ENCODE results near the gene SRGAP3. TPM values are rescaled to one million over a fixed set of nuclear protein-coding genes. Genes with fewer than 3 reads are reported as not detected.

Gene SRGAP3
- total RNA-seq, 2 experiments from 2014 or later: 2.2 to 3.5 TPM

DNA sequence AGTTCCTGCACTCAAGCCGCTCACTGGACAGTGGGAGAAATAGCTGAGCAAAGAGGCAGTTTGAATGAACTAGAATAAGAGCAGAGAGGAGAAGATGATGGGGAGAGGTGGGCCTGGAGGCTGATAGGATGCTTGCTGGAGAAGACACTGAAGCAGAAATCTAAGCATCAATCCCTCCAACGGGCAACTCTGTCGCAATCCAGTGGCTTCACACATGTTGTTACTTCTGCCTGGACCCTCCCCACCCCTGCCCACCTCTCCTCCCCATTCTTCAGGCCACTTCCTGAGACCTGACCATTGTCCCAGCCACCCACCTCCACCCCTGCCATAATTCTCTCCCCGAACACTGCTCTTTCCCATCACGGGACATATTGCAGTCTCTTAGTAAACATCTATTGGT, 76.0 kb downstream of the SRGAP3 start:
- POLR2A ChIA-PET: no interaction called here
- no peaks in the 10 kb centered on the region for H3K27me3 Mint-ChIP-seq
- no peak overlapping the region for H3K4me3 Mint-ChIP-seq
- no peak overlapping the region for H3K27ac Mint-ChIP-seq
- no peaks in the 10 kb centered on the region for H3K36me3 Mint-ChIP-seq
- intact Hi-C loops (cut with micrococcal nuclease): no loop called here
- CTCF ChIA-PET: no interaction called here
- no peak for DNase-seq
- H3K4me1 Mint-ChIP-seq (ENCODE audit: low read depth): no peaks in the 10 kb centered on the region
- no peaks in the 10 kb centered on the region for H3K9me3 Mint-ChIP-seq

GRCh38 chr3:9172851-9173321, 76.6 kb downstream of the SRGAP3 start:
- no peaks in the 10 kb centered on the region for H3K9me3 Mint-ChIP-seq
- ChIA-PET CTCF (no interaction called here), POLR2A (no interaction called here)
- H3K4me1 Mint-ChIP-seq (ENCODE audit: low read depth): no peaks in the 10 kb centered on the region
- H3K4me3 Mint-ChIP-seq: no peak overlapping the region
- H3K27ac Mint-ChIP-seq: no peak overlapping the region
- H3K36me3 Mint-ChIP-seq: no peaks in the 10 kb centered on the region
- intact Hi-C loops (cut with micrococcal nuclease): no loop called here
- no peak for DNase-seq
- no peaks in the 10 kb centered on the region for H3K27me3 Mint-ChIP-seq

GRCh38 chr3:9170851-9171160, 78.6 kb downstream of the SRGAP3 start:
- no peaks in the 10 kb centered on the region for H3K9me3 Mint-ChIP-seq
- POLR2A ChIA-PET: no interaction called here
- no peak overlapping the region for H3K27ac Mint-ChIP-seq
- intact Hi-C loops (cut with micrococcal nuclease): no loop called here
- no peaks in the 10 kb centered on the region for H3K36me3 Mint-ChIP-seq
- no peak for DNase-seq
- CTCF ChIA-PET: no interaction called here
- H3K4me3 Mint-ChIP-seq: no peak overlapping the region
- H3K27me3 Mint-ChIP-seq: no peaks in the 10 kb centered on the region
- H3K4me1 Mint-ChIP-seq (ENCODE audit: low read depth): no peaks in the 10 kb centered on the region

GRCh38 chr3:9169956-9170850, 79.2 kb downstream of the SRGAP3 start:
- Mint-ChIP-seq H3K27me3 (no peaks in the 10 kb centered on the region), H3K36me3 (no peaks in the 10 kb centered on the region), H3K4me1 (ENCODE audit: low read depth) (no peaks in the 10 kb centered on the region), H3K4me3 (peak overlapping the region; percentile 4), H3K27ac (no peak overlapping the region), H3K9me3 (no peaks in the 10 kb centered on the region)
- ChIA-PET POLR2A (no interaction called here), CTCF (no interaction called here)
- DNase-seq: peak; percentile 39
- intact Hi-C loops (cut with micrococcal nuclease): loop anchor here (2.0 kb wide), 1 partner anchor 133 kb away; no protein-coding TSS in a partner anchor

GRCh38 chr3:9169326-9169725, 80.1 kb downstream of the SRGAP3 start:
- intact Hi-C loops (cut with micrococcal nuclease): loop anchor here (2.0 kb wide), 1 partner anchor 133 kb away; no protein-coding TSS in a partner anchor
- H3K4me3 Mint-ChIP-seq: no peak overlapping the region

GRCh38 chr3:9168241-9168741, 81.2 kb downstream of the SRGAP3 start:
- no peaks in the 10 kb centered on the region for H3K9me3 Mint-ChIP-seq
- H3K27ac Mint-ChIP-seq: no peak overlapping the region
- H3K36me3 Mint-ChIP-seq: no peaks in the 10 kb centered on the region
- intact Hi-C loops (cut with micrococcal nuclease): loop anchor here (1.0 to 2.0 kb wide), 3 partner anchors 43 to 135 kb away; partner anchors contain the start of gene SRGAP3
- CTCF ChIA-PET: interaction anchor here (1.0 kb wide), 1 partner anchor 134 kb away, joined by 5 read pairs; no protein-coding TSS in a partner anchor
- POLR2A ChIA-PET: interaction anchor here (1.0 kb wide), 1 partner anchor 195 kb away, joined by 4 read pairs; the partner anchor contains the start of gene THUMPD3
- DNase-seq: peak; percentile 82
- H3K27me3 Mint-ChIP-seq: no peaks in the 10 kb centered on the region
- H3K4me1 Mint-ChIP-seq (ENCODE audit: low read depth): no peaks in the 10 kb centered on the region
- no peak overlapping the region for H3K4me3 Mint-ChIP-seq

More at GRCh38 chr3:9169326-9169725, 80.1 kb downstream of the SRGAP3 start:
- H3K27ac Mint-ChIP-seq: no peak overlapping the region
- no peaks in the 10 kb centered on the region for H3K9me3 Mint-ChIP-seq
- POLR2A ChIA-PET: interaction anchor here (1.0 kb wide), 1 partner anchor 194 kb away, joined by 4 read pairs; the partner anchor contains the start of gene THUMPD3
- DNase-seq: no peak
- H3K36me3 Mint-ChIP-seq: no peaks in the 10 kb centered on the region
- H3K27me3 Mint-ChIP-seq: no peaks in the 10 kb centered on the region
- H3K4me1 Mint-ChIP-seq (ENCODE audit: low read depth): no peaks in the 10 kb centered on the region
- CTCF ChIA-PET: no interaction called here

DNA sequence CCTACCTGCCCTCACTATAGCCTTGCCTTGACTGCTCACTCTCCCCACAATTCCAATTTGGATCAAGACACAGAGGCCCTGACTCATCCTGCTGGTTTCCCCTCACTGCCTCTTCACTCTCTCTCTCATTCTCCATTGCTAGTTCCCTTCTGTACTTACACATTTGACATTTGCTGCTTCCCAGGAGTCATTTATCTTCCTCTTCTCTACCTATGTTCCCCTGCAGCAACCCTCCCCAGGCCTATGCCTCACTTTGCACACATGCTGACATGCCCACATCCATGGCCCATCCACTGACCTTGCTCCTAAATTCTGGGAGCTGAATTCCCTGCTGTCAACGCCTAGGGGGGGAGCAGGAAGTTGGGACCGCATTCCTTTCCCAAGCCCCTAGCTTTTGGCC, 82.2 kb downstream of the SRGAP3 start:
- no peaks in the 10 kb centered on the region for H3K4me1 Mint-ChIP-seq (ENCODE audit: low read depth)
- DNase-seq: no peak
- ChIA-PET CTCF (interaction anchor here (1.0 kb wide), 1 partner anchor 135 kb away, joined by 5 read pairs; no protein-coding TSS in a partner anchor), POLR2A (no interaction called here)
- no peak overlapping the region for H3K4me3 Mint-ChIP-seq
- no peaks in the 10 kb centered on the region for H3K27me3 Mint-ChIP-seq
- no peaks in the 10 kb centered on the region for H3K9me3 Mint-ChIP-seq
- H3K27ac Mint-ChIP-seq: no peak overlapping the region
- no peaks in the 10 kb centered on the region for H3K36me3 Mint-ChIP-seq
- intact Hi-C loops (cut with micrococcal nuclease): no loop called here

- Mint-ChIP-seq H3K27ac (no peak overlapping the region), H3K4me1 (ENCODE audit: low read depth) (no peaks in the 10 kb centered on the region), H3K4me3 (no peak overlapping the region), H3K9me3 (no peaks in the 10 kb centered on the region), H3K36me3 (no peaks in the 10 kb centered on the region), H3K27me3 (no peaks in the 10 kb centered on the region)
- DNase-seq: no peak
- POLR2A ChIA-PET: no interaction called here
- intact Hi-C loops (cut with micrococcal nuclease): no loop called here
- CTCF ChIA-PET: no interaction called here
Observed at GRCh38 chr3:9165421-9165820, 84.0 kb downstream of the SRGAP3 start.

GRCh38 chr3:9163289-9163688, 86.2 kb downstream of the SRGAP3 start:
- no peak for DNase-seq
- Mint-ChIP-seq H3K4me3 (no peak overlapping the region), H3K27ac (no peak overlapping the region), H3K4me1 (ENCODE audit: low read depth) (no peaks in the 10 kb centered on the region), H3K9me3 (no peaks in the 10 kb centered on the region), H3K27me3 (no peaks in the 10 kb centered on the region), H3K36me3 (no peaks in the 10 kb centered on the region)
- ChIA-PET POLR2A (no interaction called here), CTCF (no interaction called here)
- intact Hi-C loops (cut with micrococcal nuclease): no loop called here

- intact Hi-C loops (cut with micrococcal nuclease): no loop called here
- no peak overlapping the region for H3K4me3 Mint-ChIP-seq
- no peaks in the 10 kb centered on the region for H3K9me3 Mint-ChIP-seq
- ChIA-PET CTCF (no interaction called here), POLR2A (no interaction called here)
- H3K4me1 Mint-ChIP-seq (ENCODE audit: low read depth): no peaks in the 10 kb centered on the region
- H3K36me3 Mint-ChIP-seq: no peaks in the 10 kb centered on the region
- H3K27me3 Mint-ChIP-seq: no peaks in the 10 kb centered on the region
- DNase-seq: no peak
- H3K27ac Mint-ChIP-seq: no peak overlapping the region
Observed at GRCh38 chr3:9161811-9162210, 87.6 kb downstream of the SRGAP3 start.

GRCh38 chr3:9161298-9161697, 88.1 kb downstream of the SRGAP3 start:
- no peaks in the 10 kb centered on the region for H3K36me3 Mint-ChIP-seq
- no peaks in the 10 kb centered on the region for H3K9me3 Mint-ChIP-seq
- H3K4me3 Mint-ChIP-seq: no peak overlapping the region
- DNase-seq: no peak
- ChIA-PET CTCF (no interaction called here), POLR2A (no interaction called here)
- no peaks in the 10 kb centered on the region for H3K4me1 Mint-ChIP-seq (ENCODE audit: low read depth)
- intact Hi-C loops (cut with micrococcal nuclease): no loop called here
- H3K27ac Mint-ChIP-seq: no peak overlapping the region
- H3K27me3 Mint-ChIP-seq: no peaks in the 10 kb centered on the region

DNA sequence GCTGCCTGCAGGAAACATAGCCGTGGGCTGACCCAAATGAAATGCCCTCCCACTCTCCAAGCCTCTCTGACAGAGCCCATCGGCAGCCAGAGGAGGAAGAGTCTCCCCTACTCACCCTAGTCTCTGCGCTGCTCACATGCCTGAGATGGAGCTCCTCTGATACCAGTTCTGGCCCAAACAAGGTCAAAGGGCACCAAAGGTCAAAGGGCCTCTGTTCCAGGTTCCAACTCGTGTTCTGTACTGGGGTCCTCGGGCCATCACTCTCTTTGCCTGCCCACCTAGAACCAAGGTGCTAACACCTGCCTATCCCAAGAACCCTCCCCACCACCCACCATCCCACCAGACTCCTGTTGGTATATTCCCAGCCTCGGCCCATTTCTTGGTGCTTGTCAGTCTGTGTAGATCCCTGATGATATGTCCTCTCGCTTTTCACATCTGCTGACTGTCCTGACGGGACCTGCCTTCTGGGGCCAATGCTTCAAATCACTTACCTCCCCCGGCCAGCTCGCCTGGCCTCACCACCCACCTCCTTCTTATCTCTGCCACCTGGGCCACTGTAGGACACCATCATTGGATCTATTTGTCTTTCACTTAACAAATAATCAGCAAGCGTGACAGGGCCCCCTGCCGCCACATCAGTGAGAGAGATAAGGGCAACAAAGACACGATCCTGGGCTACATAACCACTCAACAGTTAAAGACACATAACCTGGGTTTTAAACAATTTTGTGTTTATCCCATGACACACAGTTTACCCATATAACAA, 90.4 kb downstream of the SRGAP3 start:
- CTCF ChIA-PET: no interaction called here
- Mint-ChIP-seq H3K36me3 (no peaks in the 10 kb centered on the region), H3K9me3 (no peaks in the 10 kb centered on the region), H3K4me1 (ENCODE audit: low read depth) (no peaks in the 10 kb centered on the region), H3K4me3 (no peak overlapping the region), H3K27me3 (no peaks in the 10 kb centered on the region), H3K27ac (no peak overlapping the region)
- no peak for DNase-seq
- intact Hi-C loops (cut with micrococcal nuclease): no loop called here
- POLR2A ChIA-PET: no interaction called here
